ENCODE results near the gene RPL18A. TPM values are rescaled to one million over a fixed set of nuclear protein-coding genes. Genes with fewer than 3 reads are reported as not detected.

The RPL18A gene
- total and polyA plus RNA-seq, 2 of the 4 experiments (the other 2 are of a cell fraction): 1,351 to 1,735 TPM

GRCh38 chr19:17840019-17840418 is 19.7 kb upstream of the RPL18A start:
- H2AK9ac ChIP-seq (replicated peaks; ENCODE audit: low read depth, low read length, poor library complexity): no peak overlapping the region
- in situ Hi-C loops (cut with MboI; ENCODE audit: low sequenced_read_pairs): no loop called here
- H3K9me1 ChIP-seq (ENCODE audit: insufficient read depth, low read length): no peaks in the 10 kb centered on the region
- POLR2A ChIA-PET (ENCODE audit: unreplicated experiment): no interaction called here
- no peak overlapping the region for H2AFZ ChIP-seq (replicated peaks; ENCODE audit: low read length, poor library complexity)
- no peak overlapping the region for H3K4me3 ChIP-seq (ENCODE audit: insufficient read depth, low read depth, low read length)
- intact Hi-C loops (cut with micrococcal nuclease): no loop called here
- no peak overlapping the region for H3K18ac ChIP-seq (ENCODE audit: low read depth, low read length)
- no peak overlapping the region for H3K4me2 ChIP-seq (ENCODE audit: low read depth, low read length)
- H3K56ac ChIP-seq (ENCODE audit: extremely low read depth, insufficient read depth, low read length): no peak overlapping the region
- H2AK5ac ChIP-seq (ENCODE audit: low read depth, low read length): no peak overlapping the region
- DNase-seq (no peak), ATAC-seq (ENCODE audit: low read depth) (no peak)
- no peak overlapping the region for H3K9ac ChIP-seq (ENCODE audit: low read depth, low read length)
- CTCF ChIA-PET: interaction anchor here (0.6 kb wide), 1 partner anchor 18 kb away, joined by 3 read pairs; no protein-coding TSS in a partner anchor
- H4K91ac ChIP-seq (ENCODE audit: insufficient read depth, low read depth, low read length): no peak overlapping the region
- no peak overlapping the region for H2BK20ac ChIP-seq (ENCODE audit: low read depth, low read length)
- 100% methylated on average over 3 of the region's 6 CpGs; no CpG with 5 or more reads in 1 of the 2 experiments for WGBS, 2 experiments (ENCODE audit: extremely low coverage in 2 of 2, insufficient read length in 1 of 2)
- peaks cover 21% of the 10 kb centered on the region for H3K27me3 ChIP-seq (ENCODE audit: control insufficient read depth, insufficient read depth, low read length)
- no peak overlapping the region for H4K5ac ChIP-seq (ENCODE audit: low read depth, low read length)
- no peaks in the 10 kb centered on the region for H3K36me3 ChIP-seq (ENCODE audit: control insufficient read depth, insufficient read depth, low read length)
- H3K4me1 ChIP-seq (ENCODE audit: control insufficient read depth, insufficient read depth, low read length): peaks cover 4% of the 10 kb centered on the region
- no TSS peak for BruUV-seq (replicated peaks)
- H4K8ac ChIP-seq (ENCODE audit: low read depth in 2 of 2, low read length in 2 of 2): no peak overlapping the region
- H3K14ac ChIP-seq (replicated peaks; ENCODE audit: low read depth, low read length): no peak overlapping the region
- dilution Hi-C loops (cut with HindIII; ENCODE audit: low sequenced_read_pairs, unreplicated experiment): no loop called here
- H3K9me3 ChIP-seq (ENCODE audit: control insufficient read depth, insufficient read depth, low read length): no peaks in the 10 kb centered on the region
- no peaks in the 10 kb centered on the region for H4K20me1 ChIP-seq (ENCODE audit: insufficient read depth, low read length)
- no peak overlapping the region for H2BK15ac ChIP-seq (ENCODE audit: low read depth, low read length)
- H2BK5ac ChIP-seq (ENCODE audit: low read depth, low read length, poor library complexity, severe bottlenecking): no peak overlapping the region
- H3K79me1 ChIP-seq (ENCODE audit: low read depth in 1 of 2, low read length in 2 of 2): no peaks in the 10 kb centered on the region
- H3K27ac ChIP-seq (ENCODE audit: insufficient read depth, low read length): no peak overlapping the region
- TF ChIP-seq RAD21 (IDR thresholded peaks at IDR 0.05; ENCODE audit: low read length): no peak
- no peak for TF ChIP-seq MAFK (IDR thresholded peaks at IDR 0.05; ENCODE audit: low read depth, low read length)
- no peak for TF ChIP-seq CHD1 (IDR thresholded peaks at IDR 0.05; ENCODE audit: low read depth, low read length)
- no peak for TF ChIP-seq CEBPB (IDR thresholded peaks at IDR 0.05; ENCODE audit: low read depth, low read length)
- TF ChIP-seq BHLHE40 (IDR thresholded peaks at IDR 0.05; ENCODE audit: low read depth, low read length): no peak
- no peak for TF ChIP-seq FOS (IDR thresholded peaks at IDR 0.05; ENCODE audit: low read depth, low read length)
- TF ChIP-seq, protein P1, sequence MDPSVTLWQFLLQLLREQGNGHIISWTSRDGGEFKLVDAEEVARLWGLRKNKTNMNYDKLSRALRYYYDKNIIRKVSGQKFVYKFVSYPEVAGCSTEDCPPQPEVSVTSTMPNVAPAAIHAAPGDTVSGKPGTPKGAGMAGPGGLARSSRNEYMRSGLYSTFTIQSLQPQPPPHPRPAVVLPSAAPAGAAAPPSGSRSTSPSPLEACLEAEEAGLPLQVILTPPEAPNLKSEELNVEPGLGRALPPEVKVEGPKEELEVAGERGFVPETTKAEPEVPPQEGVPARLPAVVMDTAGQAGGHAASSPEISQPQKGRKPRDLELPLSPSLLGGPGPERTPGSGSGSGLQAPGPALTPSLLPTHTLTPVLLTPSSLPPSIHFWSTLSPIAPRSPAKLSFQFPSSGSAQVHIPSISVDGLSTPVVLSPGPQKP (IDR thresholded peaks at IDR 0.05; ENCODE audit: borderline replicate concordance, low read depth, low read length): no peak
- TF ChIP-seq RFX5 (IDR thresholded peaks at IDR 0.05; ENCODE audit: low read depth, low read length): no peak
- TF ChIP-seq MAZ (IDR thresholded peaks at IDR 0.05; ENCODE audit: borderline replicate concordance, low read depth, low read length): no peak
- TF ChIP-seq SMC3 (IDR thresholded peaks at IDR 0.05; ENCODE audit: low read depth, low read length): no peak
- no peak for TF ChIP-seq RCOR1 (IDR thresholded peaks at IDR 0.05; ENCODE audit: insufficient replicate concordance, low read length)
- no peak overlapping the region for H2BK120ac ChIP-seq (ENCODE audit: low read depth, low read length)
- no peak overlapping the region for H3K23ac ChIP-seq (ENCODE audit: low read depth, low read length)
- H3K4ac ChIP-seq (ENCODE audit: low read depth, low read length): no peak overlapping the region
